Immature natural killer cell (primary cell): ENCODE measurements around the gene PKNOX2. TPM values are rescaled to one million over a fixed set of nuclear protein-coding genes. Genes with fewer than 3 reads are reported as not detected.
A peak's percentile ranks its signal among the peaks of the same experiment; 100 is the strongest.

ENCODE experiments used
- DNase-seq, 3 donors: peaks; one replicate each; pipeline ENCODE4 v3.0.0; 2022; ENCODE audit warnings: mixed read lengths in 1 of 3
- H3K27ac Mint-ChIP-seq, 6 donors: one replicate each; pipeline ENCODE4 v1.8.0; 2020; ENCODE audit warnings: mixed read lengths in 6 of 6, mild to moderate bottlenecking in 5 of 6, inconsistent platforms in 4 of 6, moderate library complexity in 3 of 6
- H3K27me3 Mint-ChIP-seq, 3 donors: one replicate each; pipeline ENCODE4 v1.8.0; 2020 to 2021; ENCODE audit warnings: low read depth in 3 of 3, mild to moderate bottlenecking in 3 of 3, mixed read lengths in 3 of 3, moderate library complexity in 3 of 3, inconsistent platforms in 1 of 3
- H3K36me3 Mint-ChIP-seq, 3 donors: one replicate each; pipeline ENCODE4 v1.8.0; 2020; ENCODE audit warnings: mixed read lengths in 3 of 3, inconsistent platforms in 2 of 3, mild to moderate bottlenecking in 2 of 3
- H3K4me1 Mint-ChIP-seq, 2 donors: one replicate each; pipeline ENCODE4 v1.8.0; 2020; ENCODE audit warnings: inconsistent platforms in 2 of 2, mild to moderate bottlenecking in 2 of 2, mixed read lengths in 2 of 2, moderate library complexity in 1 of 2
- H3K4me3 Mint-ChIP-seq, 5 donors: one replicate each; pipeline ENCODE4 v1.8.0; 2020; ENCODE audit warnings: mild to moderate bottlenecking in 5 of 5, mixed read lengths in 5 of 5, inconsistent platforms in 3 of 5, moderate library complexity in 3 of 5
- H3K9me3 Mint-ChIP-seq, 6 donors: one replicate each; pipeline ENCODE4 v1.8.0; 2020; ENCODE audit warnings: mild to moderate bottlenecking in 6 of 6, mixed read lengths in 6 of 6, inconsistent platforms in 4 of 6, moderate library complexity in 3 of 6
- polyA plus RNA-seq, 3 donors: library from polyadenylated mRNA; unstranded; fragments of 300-500 nt; fragmentation: Illumina TruSeq; gene quantifications; one replicate each; pipeline ENCODE4 v1.2.3, GENCODE V29; 2021

PKNOX2 gene
- polyA plus RNA-seq, 3 donors from 2014 or later, result not detected

- H3K9me3 Mint-ChIP-seq, result no peaks in the 10 kb centered on the region
- peaks cover 25 to 43% (median 29%) of the 10 kb centered on the region in 3 donors for H3K36me3 Mint-ChIP-seq
- no peaks in the 10 kb centered on the region for H3K4me1 Mint-ChIP-seq
- H3K27me3 Mint-ChIP-seq, result peaks cover 2 to 5% (median 4%) of the 10 kb centered on the region in 3 donors
- H3K27ac Mint-ChIP-seq, result no peak overlapping the region
- H3K4me3 Mint-ChIP-seq, result no peak overlapping the region
- DNase-seq, result no peak
Measured at GRCh38 chr11:125446279-125446678, 281.7 kb downstream of the PKNOX2 start.

DNA sequence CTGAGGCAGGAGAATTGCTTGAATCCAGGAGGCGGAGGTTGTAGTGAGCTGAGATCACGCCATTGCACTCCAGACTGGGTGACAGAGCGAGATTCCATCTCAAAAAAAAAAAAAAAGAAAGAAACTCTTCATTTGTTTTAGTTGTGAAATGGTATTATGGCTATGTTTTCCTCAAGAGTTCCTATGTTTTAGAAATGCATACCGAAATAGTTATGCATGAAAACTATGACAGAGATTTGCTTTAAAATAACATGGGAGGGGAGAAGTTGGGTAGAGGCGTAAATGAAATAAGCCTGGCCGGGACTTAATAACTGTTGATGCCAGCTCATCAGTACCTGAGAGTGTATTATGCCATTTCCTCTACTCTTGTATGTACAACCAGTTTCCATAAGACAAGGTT lies 283.2 kb downstream of the PKNOX2 start:
- H3K36me3 Mint-ChIP-seq, result peaks cover 23 to 32% (median 27%) of the 10 kb centered on the region in 3 donors
- H3K9me3 Mint-ChIP-seq, result no peaks in the 10 kb centered on the region
- H3K27ac Mint-ChIP-seq, result no peak overlapping the region
- DNase-seq, result no peak
- H3K4me3 Mint-ChIP-seq, result no peak overlapping the region
- H3K27me3 Mint-ChIP-seq, result peaks cover 0 to 2% (median 2%) of the 10 kb centered on the region in 3 donors
- H3K4me1 Mint-ChIP-seq, result no peaks in the 10 kb centered on the region

DNA sequence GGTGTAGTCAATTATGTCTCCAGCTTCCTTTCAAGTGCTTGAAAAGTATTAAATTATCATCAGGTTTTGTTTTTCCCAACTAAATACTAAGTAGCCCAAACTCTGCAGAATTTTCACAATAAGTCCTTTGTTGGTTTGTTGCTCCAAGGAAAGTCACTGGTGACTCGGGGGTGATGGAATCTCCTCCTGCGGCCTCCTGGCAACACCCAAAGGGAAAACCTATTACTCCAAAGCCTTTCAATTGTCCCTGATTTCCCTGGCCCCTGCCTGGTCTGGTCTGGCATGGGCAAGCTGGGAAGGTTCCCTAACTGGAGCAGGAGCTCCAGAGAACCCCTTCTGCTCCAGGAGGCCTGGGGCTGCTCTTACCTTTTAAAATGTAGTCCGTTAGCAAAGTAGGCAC lies 283.6 kb downstream of the PKNOX2 start:
- no peak overlapping the region for H3K27ac Mint-ChIP-seq
- H3K9me3 Mint-ChIP-seq, result no peaks in the 10 kb centered on the region
- H3K4me3 Mint-ChIP-seq, result no peak overlapping the region
- H3K36me3 Mint-ChIP-seq, result peaks cover 23 to 31% (median 27%) of the 10 kb centered on the region in 3 donors
- DNase-seq, result no peak
- H3K27me3 Mint-ChIP-seq, result peaks cover 0 to 2% (median 2%) of the 10 kb centered on the region in 3 donors
- no peaks in the 10 kb centered on the region for H3K4me1 Mint-ChIP-seq

- Mint-ChIP-seq H3K9me3 (no peaks in the 10 kb centered on the region), H3K27ac (no peak overlapping the region), H3K27me3 (peaks cover 0 to 2% (median 0%) of the 10 kb centered on the region in 3 donors), H3K4me1 (no peaks in the 10 kb centered on the region), H3K36me3 (peaks cover 18 to 25% (median 22%) of the 10 kb centered on the region in 3 donors), H3K4me3 (no peak overlapping the region)
- no peak for DNase-seq
Measured at GRCh38 chr11:125449565-125449964, 285.0 kb downstream of the PKNOX2 start.

- Mint-ChIP-seq H3K36me3 (peaks cover 8 to 21% (median 17%) of the 10 kb centered on the region in 3 donors), H3K4me3 (no peak overlapping the region), H3K9me3 (no peaks in the 10 kb centered on the region), H3K27me3 (no peaks in the 10 kb centered on the region), H3K4me1 (no peaks in the 10 kb centered on the region), H3K27ac (peak overlapping the region in 1 of 6 donors; percentile 71)
- no peak for DNase-seq
Measured at GRCh38 chr11:125451400-125452124, 287.0 kb downstream of the PKNOX2 start.

DNA sequence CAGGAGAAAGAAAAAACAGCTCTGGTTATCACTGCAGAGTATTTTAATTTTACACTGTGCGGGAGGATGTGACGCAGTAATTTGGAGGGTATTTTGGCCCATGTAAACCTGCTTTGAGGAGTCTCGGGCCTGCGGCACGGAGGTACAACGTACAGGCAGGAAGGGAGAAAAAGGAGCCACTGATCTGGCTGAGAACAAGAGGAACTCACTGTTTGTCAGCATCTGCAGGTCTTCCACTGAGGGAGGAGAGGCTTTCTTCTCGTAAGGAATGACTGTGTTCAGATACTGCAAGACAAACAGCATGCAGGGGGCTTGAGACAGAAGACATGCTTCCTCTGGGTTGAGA lies 287.5 kb downstream of the PKNOX2 start:
- Mint-ChIP-seq H3K36me3 (peaks cover 4 to 15% (median 12%) of the 10 kb centered on the region in 3 donors), H3K4me1 (no peaks in the 10 kb centered on the region), H3K4me3 (no peak overlapping the region), H3K9me3 (no peaks in the 10 kb centered on the region), H3K27ac (no peak overlapping the region), H3K27me3 (no peaks in the 10 kb centered on the region)
- DNase-seq, result no peak

DNA sequence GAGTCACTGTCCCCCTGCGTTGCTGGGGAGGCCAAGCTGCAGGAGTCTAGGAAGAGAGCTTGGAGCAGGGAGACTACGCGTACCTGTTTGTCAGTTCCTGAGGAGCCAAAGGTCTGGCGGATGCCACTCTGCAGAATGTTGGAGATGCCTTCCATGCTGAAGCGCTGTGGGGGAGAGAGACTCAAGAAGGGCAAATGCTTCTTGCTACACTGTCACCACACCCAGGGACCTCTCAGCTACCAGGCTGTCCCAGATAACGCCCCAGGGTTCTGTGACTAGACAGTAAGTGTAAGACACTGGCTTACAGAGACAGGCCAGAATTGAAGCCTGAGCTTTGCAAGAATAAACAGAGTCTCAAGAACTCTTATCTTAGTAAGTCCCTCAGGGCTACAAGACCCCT lies 289.5 kb downstream of the PKNOX2 start:
- Mint-ChIP-seq H3K36me3 (peaks cover 5 to 20% (median 17%) of the 10 kb centered on the region in 3 donors), H3K4me3 (no peak overlapping the region), H3K4me1 (no peaks in the 10 kb centered on the region), H3K27me3 (no peaks in the 10 kb centered on the region), H3K27ac (no peak overlapping the region), H3K9me3 (no peaks in the 10 kb centered on the region)
- DNase-seq, result no peak

GRCh38 chr11:125455851-125456250 lies 291.3 kb downstream of the PKNOX2 start:
- Mint-ChIP-seq H3K27me3 (no peaks in the 10 kb centered on the region), H3K36me3 (peaks cover 9 to 17% (median 15%) of the 10 kb centered on the region in 3 donors), H3K4me3 (no peak overlapping the region), H3K4me1 (peaks cover 0 to 1% of the 10 kb centered on the region in 2 donors), H3K9me3 (no peaks in the 10 kb centered on the region), H3K27ac (peak overlapping the region in 1 of 6 donors; percentile 12)
- no peak for DNase-seq

DNA sequence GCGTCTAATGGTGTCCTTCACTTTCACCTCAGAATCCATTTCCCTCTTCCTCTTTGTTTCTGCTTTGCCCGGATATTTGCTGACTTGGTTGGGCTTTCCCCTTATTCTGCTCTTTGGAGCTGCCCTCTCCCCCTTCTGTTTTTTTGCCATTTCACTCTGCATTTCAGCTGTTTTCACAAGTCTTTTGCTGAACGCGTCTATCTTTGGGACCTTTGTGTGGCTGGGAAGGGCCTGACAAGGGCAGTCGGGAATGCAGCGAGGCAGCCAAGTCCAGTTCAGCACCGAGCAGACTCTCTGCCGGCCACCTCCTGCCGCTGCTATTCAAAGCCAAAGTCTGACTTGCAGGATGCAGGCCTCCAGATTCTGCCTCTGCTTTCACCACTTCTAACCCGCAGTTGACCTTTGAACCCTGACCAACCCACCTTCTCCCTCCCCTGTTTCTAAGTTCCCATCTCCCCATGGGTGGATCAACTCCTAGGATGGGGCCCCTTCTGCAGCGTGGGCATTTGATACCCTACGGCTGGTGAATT lies 293.3 kb downstream of the PKNOX2 start:
- Mint-ChIP-seq H3K27me3 (no peaks in the 10 kb centered on the region), H3K9me3 (no peaks in the 10 kb centered on the region), H3K4me1 (peaks cover 0 to 1% of the 10 kb centered on the region in 2 donors), H3K27ac (no peak overlapping the region), H3K36me3 (peaks cover 9 to 17% (median 15%) of the 10 kb centered on the region in 3 donors), H3K4me3 (no peak overlapping the region)
- no peak for DNase-seq

DNA sequence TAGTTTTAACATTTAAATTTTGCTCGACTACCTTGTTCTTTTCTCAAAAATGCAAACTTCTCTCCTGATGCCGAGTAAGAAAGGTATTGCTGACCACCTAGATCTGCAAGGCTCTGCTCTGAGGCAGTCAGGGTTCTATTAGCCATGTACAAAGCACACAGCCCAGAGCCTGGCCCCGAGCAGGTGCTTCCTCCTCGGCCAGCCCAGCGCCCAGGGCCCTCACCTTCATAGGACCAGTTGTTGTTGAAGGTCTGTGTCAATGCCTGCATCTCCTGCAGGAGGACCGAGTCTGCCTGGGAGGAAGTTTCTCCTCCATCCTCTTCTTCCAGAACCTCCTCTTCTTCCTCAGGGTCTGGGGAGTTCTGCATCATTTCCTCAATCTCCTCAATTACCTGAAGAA lies 295.7 kb downstream of the PKNOX2 start:
- H3K27me3 Mint-ChIP-seq, result no peaks in the 10 kb centered on the region
- DNase-seq, result no peak

DNA sequence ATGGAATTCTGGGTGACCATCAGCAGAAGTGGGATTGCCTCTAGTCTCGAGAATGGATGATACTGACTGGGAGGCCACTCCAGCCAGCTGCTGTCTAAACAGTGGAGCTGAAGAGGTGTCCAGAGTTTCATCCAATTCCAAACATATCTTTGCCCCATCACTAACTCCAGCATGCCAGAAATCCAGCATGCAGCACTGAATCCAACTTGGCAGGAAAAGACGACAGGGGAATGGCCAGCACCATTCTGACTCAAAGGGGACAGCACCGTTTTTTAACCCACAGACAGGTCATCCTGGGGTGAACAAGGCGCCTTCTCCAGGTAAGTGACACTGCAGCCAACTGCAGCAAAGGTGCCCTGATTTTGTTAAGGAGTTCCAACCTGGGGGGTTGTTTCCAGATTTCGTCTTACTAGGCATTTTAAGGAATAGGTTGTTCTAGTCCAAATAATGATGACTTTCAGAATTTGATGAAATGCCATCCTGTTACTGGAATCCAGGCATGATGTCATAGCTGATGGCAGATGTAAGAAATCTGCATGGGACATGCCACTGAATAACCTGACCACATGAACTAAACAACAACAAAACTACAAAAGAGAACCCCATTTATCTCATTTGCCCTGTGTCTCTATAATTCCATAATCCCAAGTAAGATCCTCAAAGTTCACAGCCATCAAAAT lies 299.2 kb downstream of the PKNOX2 start:
- H3K4me3 Mint-ChIP-seq, result no peak overlapping the region
- H3K4me1 Mint-ChIP-seq, result peaks cover 0 to 3% of the 10 kb centered on the region in 2 donors
- no peak for DNase-seq
- H3K9me3 Mint-ChIP-seq, result no peaks in the 10 kb centered on the region
- H3K27me3 Mint-ChIP-seq, result peaks cover 0 to 2% (median 0%) of the 10 kb centered on the region in 3 donors
- peaks cover 11 to 21% (median 11%) of the 10 kb centered on the region in 3 donors for H3K36me3 Mint-ChIP-seq
- no peak overlapping the region for H3K27ac Mint-ChIP-seq

More for the DNA sequence above, 295.7 kb downstream of the PKNOX2 start:
- Mint-ChIP-seq H3K9me3 (no peaks in the 10 kb centered on the region), H3K4me3 (no peak overlapping the region), H3K36me3 (peaks cover 9 to 22% (median 21%) of the 10 kb centered on the region in 3 donors), H3K4me1 (peaks cover 0 to 1% of the 10 kb centered on the region in 2 donors), H3K27ac (peak overlapping the region in 1 of 6 donors; percentile 34)

GRCh38 chr11:125464270-125464662 lies 299.7 kb downstream of the PKNOX2 start:
- DNase-seq, result no peak
- H3K9me3 Mint-ChIP-seq, result no peaks in the 10 kb centered on the region
- no peak overlapping the region for H3K4me3 Mint-ChIP-seq
- H3K36me3 Mint-ChIP-seq, result peaks cover 11 to 21% (median 11%) of the 10 kb centered on the region in 3 donors
- peaks cover 0 to 2% (median 0%) of the 10 kb centered on the region in 3 donors for H3K27me3 Mint-ChIP-seq
- peaks cover 0 to 3% of the 10 kb centered on the region in 2 donors for H3K4me1 Mint-ChIP-seq
- peak overlapping the region in 1 of 6 donors; percentile 17 for H3K27ac Mint-ChIP-seq

DNA sequence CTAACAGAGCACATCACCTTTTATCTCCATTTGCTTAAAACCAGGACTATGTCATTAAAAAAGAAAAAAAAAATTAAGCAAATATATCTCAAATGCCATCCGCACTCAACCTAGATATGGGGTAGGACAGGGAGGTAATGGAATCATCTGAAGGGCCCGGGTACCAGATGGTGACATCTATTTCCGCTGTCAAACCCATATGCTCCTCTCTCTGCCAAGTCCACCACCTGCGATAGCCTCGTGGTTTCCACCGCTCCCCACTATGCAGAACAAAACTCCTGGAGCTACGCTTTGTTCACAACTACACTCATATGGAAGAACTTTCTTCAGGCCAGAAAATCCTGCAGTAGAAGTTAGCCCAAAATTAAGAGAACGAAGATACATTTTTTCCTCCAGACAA lies 300.1 kb downstream of the PKNOX2 start:
- peaks cover 0 to 3% of the 10 kb centered on the region in 2 donors for H3K4me1 Mint-ChIP-seq
- no peak for DNase-seq
- H3K9me3 Mint-ChIP-seq, result no peaks in the 10 kb centered on the region
- peaks cover 11 to 21% (median 11%) of the 10 kb centered on the region in 3 donors for H3K36me3 Mint-ChIP-seq
- no peak overlapping the region for H3K4me3 Mint-ChIP-seq
- H3K27me3 Mint-ChIP-seq, result peaks cover 0 to 2% (median 0%) of the 10 kb centered on the region in 3 donors
- peak overlapping the region in 1 of 6 donors; percentile 17 for H3K27ac Mint-ChIP-seq

DNA sequence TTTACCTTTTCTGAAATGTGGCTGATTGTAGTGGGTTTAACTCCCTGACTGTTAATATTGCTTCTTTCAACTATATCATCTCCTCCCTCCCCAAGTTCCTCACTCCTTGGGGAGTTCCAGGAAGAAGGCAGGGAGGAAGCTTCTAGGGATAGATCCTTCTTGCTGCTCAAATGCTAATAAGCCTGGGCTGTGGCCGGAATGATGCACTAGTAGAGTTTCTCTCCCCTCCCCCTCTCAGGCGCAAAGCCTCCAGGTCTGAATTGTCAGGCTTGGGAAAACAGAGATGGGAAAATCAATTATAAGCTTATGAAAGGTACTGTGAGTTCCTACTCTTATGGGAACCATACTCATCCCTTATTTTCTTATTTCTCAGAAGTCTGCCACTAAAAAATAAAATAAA lies 300.7 kb downstream of the PKNOX2 start:
- H3K27ac Mint-ChIP-seq, result no peak overlapping the region
- peaks cover 0 to 2% (median 0%) of the 10 kb centered on the region in 3 donors for H3K27me3 Mint-ChIP-seq
- no peak overlapping the region for H3K4me3 Mint-ChIP-seq
- peaks cover 8 to 23% (median 9%) of the 10 kb centered on the region in 3 donors for H3K36me3 Mint-ChIP-seq
- DNase-seq, result no peak
- H3K4me1 Mint-ChIP-seq, result peaks cover 0 to 2% of the 10 kb centered on the region in 2 donors
- no peaks in the 10 kb centered on the region for H3K9me3 Mint-ChIP-seq
